Measurements from ENCODE around the gene AUH.

- no peak for TF ChIP-seq POLR2AphosphoS5 (IDR thresholded peaks at IDR 0.05)
- TF ChIP-seq CTCF (IDR thresholded peaks at IDR 0.05), result no peak
These were observed 49.5 kb upstream of the AUH start for GRCh38 chr9:91411096-91411771.
